HepG2 (cell line): Measurements from ENCODE around the gene MVB12A. TPM values are rescaled to one million over a fixed set of nuclear protein-coding genes. Genes with fewer than 3 reads are reported as not detected.

Source experiments
- ASH2L ChIP-seq: fragments of 300-600, 200-600 bp; sonication (generic); IDR thresholded peaks from 2 replicates; pipeline ENCODE4 v1.7.0; 2017; ENCODE audit warnings: low read depth, mild to moderate bottlenecking, moderate library complexity, mixed read lengths, low read length; ENCODE audit not compliant: insufficient read length
- CBX5 ChIP-seq: sonication (generic); formaldehyde crosslinking; IDR thresholded peaks from 2 replicates; pipeline ENCODE4 v1.4.0; 2020; ENCODE audit warnings: missing genetic modification reagents, borderline replicate concordance
- CREB3 ChIP-seq: sonication (generic); formaldehyde crosslinking; IDR thresholded peaks from 2 replicates; pipeline ENCODE4 v1.5.0; 2020; ENCODE audit warnings: missing genetic modification reagents
- ELF1 ChIP-seq: sonication (generic); formaldehyde crosslinking; IDR thresholded peaks from 2 replicates; pipeline ENCODE4 v1.4.0; 2020; ENCODE audit warnings: missing genetic modification reagents
- HMG20A ChIP-seq: IDR thresholded peaks from 2 replicates; pipeline ENCODE4 v1.6.1; 2016; ENCODE audit warnings: borderline replicate concordance
- JUNB ChIP-seq: sonication (generic); formaldehyde crosslinking; IDR thresholded peaks from 2 replicates; pipeline ENCODE4 v1.8.0; 2022; ENCODE audit warnings: missing genetic modification reagents, mild to moderate bottlenecking, borderline replicate concordance
- JUND ChIP-seq: sonication (generic); formaldehyde crosslinking; IDR thresholded peaks from 2 replicates; pipeline ENCODE4 v1.8.0; 2022; ENCODE audit warnings: mild to moderate bottlenecking, missing genetic modification reagents
- MXD1 ChIP-seq: sonication (generic); formaldehyde crosslinking; IDR thresholded peaks from 2 replicates; pipeline ENCODE4 v1.4.0; 2020; ENCODE audit warnings: mild to moderate bottlenecking, missing genetic modification reagents
- MXD4 ChIP-seq: IDR thresholded peaks from 2 replicates; pipeline ENCODE4 v1.6.1; 2016; ENCODE audit warnings: mild to moderate bottlenecking, missing biosample characterization, missing genetic modification reagents
- PRPF4 ChIP-seq: fragments of 200-400 bp; formaldehyde crosslinking; IDR thresholded peaks from 2 replicates; pipeline ENCODE4 v1.6.1; 2016; ENCODE audit warnings: low read length, low read depth; ENCODE audit not compliant: poor library complexity, severe bottlenecking
- REPIN1 ChIP-seq: sonication (generic); formaldehyde crosslinking; IDR thresholded peaks from 2 replicates; pipeline ENCODE4 v1.8.0; 2022; ENCODE audit warnings: missing genetic modification reagents, low read depth, mild to moderate bottlenecking, borderline replicate concordance
- RERE ChIP-seq: IDR thresholded peaks from 2 replicates; pipeline ENCODE4 v1.6.1; 2016; ENCODE audit warnings: low read depth, missing genetic modification reagents, missing compliant biosample characterization
- RNF2 ChIP-seq: fragments of 450-650 bp; conservative IDR thresholded peaks from 2 replicates; pipeline ENCODE4 v1.6.1; 2016; ENCODE audit warnings: low read depth
- SP2 ChIP-seq: sonication (generic); formaldehyde crosslinking; IDR thresholded peaks from 2 replicates; pipeline ENCODE4 v1.5.1; 2020; ENCODE audit warnings: mild to moderate bottlenecking, missing genetic modification reagents
- ZBTB14 ChIP-seq: sonication (generic); formaldehyde crosslinking; IDR thresholded peaks from 2 replicates; pipeline ENCODE4 v1.4.0; 2020; ENCODE audit warnings: missing genetic modification reagents
- ZMYM4 ChIP-seq: sonication (generic); formaldehyde crosslinking; IDR thresholded peaks from 2 replicates; pipeline ENCODE4 v1.8.1; 2023; ENCODE audit warnings: mild to moderate bottlenecking, missing genetic modification reagents
- ZNF18 ChIP-seq: sonication (generic); formaldehyde crosslinking; IDR thresholded peaks from 2 replicates; pipeline ENCODE4 v1.8.0; 2022; ENCODE audit warnings: mild to moderate bottlenecking, missing genetic modification reagents; ENCODE audit not compliant: insufficient replicate concordance
- ZNF264 ChIP-seq: sonication (generic); formaldehyde crosslinking; IDR thresholded peaks from 2 replicates; pipeline ENCODE4 v1.4.0; 2020; ENCODE audit warnings: missing genetic modification reagents
- ZNF282 ChIP-seq: fragments of 450-650 bp; IDR thresholded peaks from 2 replicates; pipeline ENCODE4 v1.6.1; 2018; ENCODE audit not compliant: partially characterized antibody
- ZNF431 ChIP-seq: sonication (generic); formaldehyde crosslinking; IDR thresholded peaks from 2 replicates; pipeline ENCODE4 v1.9.0; 2022; ENCODE audit warnings: missing genetic modification reagents, low read depth, mild to moderate bottlenecking, borderline replicate concordance
- ZNF547 ChIP-seq: sonication (generic); formaldehyde crosslinking; IDR thresholded peaks from 2 replicates; pipeline ENCODE4 v1.5.1; 2020; ENCODE audit warnings: mild to moderate bottlenecking, missing genetic modification reagents
- polyA plus RNA-seq, 8 experiments: library from polyadenylated mRNA; depleted of rRNA in 3 of 8; stranded (reverse) in 7 of 8; unstranded in 1 of 8; fragments of >200 nt; fragmentation: Illumina TruSeq in 4 of 8; extraction: Trizol in 4 of 8; gene quantifications; 2 replicates each; pipeline versions ENCODE4 v1.2.1 to v1.2.3, GENCODE V29; 2011 to 2016; ENCODE audit warnings: low read depth in 4 of 8, missing spikeins in 1 of 8, mixed read lengths in 1 of 8; ENCODE audit not compliant: insufficient read depth in 1 of 8
- total RNA-seq, 5 experiments: library from RNA; depleted of rRNA; stranded (reverse); fragments of >200 nt; fragmentation: Illumina TruSeq; extraction: Trizol; gene quantifications; 2 replicates each; pipeline ENCODE4 v1.2.3, GENCODE V29; 2016; ENCODE audit warnings: low read depth in 1 of 5

The MVB12A gene
- total and polyA plus RNA-seq, 2 of the 13 experiments (the other 11 are each of a cell fraction or from before 2014, with no cell fraction given), result 35.7 to 36.1 TPM

GRCh38 chr19:17390665-17391370, 29.0 kb upstream of the MVB12A start (continued):
- TF ChIP-seq RERE, result no peak
- TF ChIP-seq CREB3 (CRISPR knock-in tag), result no peak
- peak; percentile 67; the same call in 1 of the 2 replicates for TF ChIP-seq ZNF547 (CRISPR knock-in tag)
- no peak for TF ChIP-seq RNF2
- TF ChIP-seq ZNF431 (CRISPR knock-in tag), result no peak
- peak; percentile 25; the same call in 1 of the 2 replicates for TF ChIP-seq MXD4 (CRISPR knock-in tag)
- TF ChIP-seq CBX5 (CRISPR knock-in tag), result no peak
- TF ChIP-seq JUND, result no peak
- TF ChIP-seq JUNB, result no peak
- no peak for TF ChIP-seq ZNF264
- TF ChIP-seq REPIN1 (CRISPR knock-in tag), result peak; percentile 68
- TF ChIP-seq ELF1 (CRISPR knock-in tag), result no peak
- TF ChIP-seq SP2 (CRISPR knock-in tag), result peak; percentile 69
- no peak for TF ChIP-seq MXD1 (CRISPR knock-in tag)
- no peak for TF ChIP-seq ZNF282
- no peak for TF ChIP-seq ZNF18
- TF ChIP-seq HMG20A, result no peak
- TF ChIP-seq ZBTB14 (CRISPR knock-in tag), result no peak
- TF ChIP-seq ASH2L, result no peak
- no peak for TF ChIP-seq PRPF4
- TF ChIP-seq ZMYM4 (CRISPR knock-in tag), result peak; percentile 85
